Esophagus mucosa (tissue), 1 donor: ENCODE results near the gene SMS. TPM values are rescaled to one million over a fixed set of nuclear protein-coding genes. Genes with fewer than 3 reads are reported as not detected.
A peak's percentile ranks its signal among the peaks of the same experiment; 100 is the strongest.
"Not testable (repeated sequence)": the region's sequence is repeated elsewhere in the genome, so short reads cannot be mapped to it uniquely, and the experiment has no call there.

Experiments used
- ATAC-seq: fragments of 200-7000 bp; cut with Tn5 transposase; one replicate; pipeline ENCODE4 v1.9.1; 2020
- total RNA-seq: library from RNA; stranded (reverse); gene quantifications from one replicate; pipeline ENCODE4 v1.2.4, GENCODE V29; 2023
- donor health status: DM: yes; HTN: yes; CAD: no.

The SMS gene
- total RNA-seq, 1 donor from 2014 or later, result 29.7 TPM

DNA sequence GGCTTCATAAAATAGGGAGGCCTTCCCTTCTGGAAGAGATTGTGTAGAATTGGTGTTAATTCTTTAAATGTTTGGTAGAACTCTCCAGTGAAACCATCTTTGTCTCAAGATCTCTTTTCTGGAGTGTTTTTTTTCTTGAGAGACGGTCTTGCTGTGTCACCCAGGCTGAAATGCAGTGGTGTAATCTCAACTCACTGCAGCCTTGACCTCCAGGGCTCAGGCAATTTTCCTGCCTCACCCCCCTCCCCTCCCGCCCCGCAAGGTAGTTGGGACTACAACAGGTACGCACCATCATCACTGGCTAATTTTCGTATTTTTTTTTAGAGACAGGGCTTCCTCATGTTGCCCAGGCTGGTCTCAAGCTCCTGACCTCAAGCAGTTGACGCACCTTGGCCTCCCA, 12.1 kb downstream of the SMS start:
- ATAC-seq, result no peak

DNA sequence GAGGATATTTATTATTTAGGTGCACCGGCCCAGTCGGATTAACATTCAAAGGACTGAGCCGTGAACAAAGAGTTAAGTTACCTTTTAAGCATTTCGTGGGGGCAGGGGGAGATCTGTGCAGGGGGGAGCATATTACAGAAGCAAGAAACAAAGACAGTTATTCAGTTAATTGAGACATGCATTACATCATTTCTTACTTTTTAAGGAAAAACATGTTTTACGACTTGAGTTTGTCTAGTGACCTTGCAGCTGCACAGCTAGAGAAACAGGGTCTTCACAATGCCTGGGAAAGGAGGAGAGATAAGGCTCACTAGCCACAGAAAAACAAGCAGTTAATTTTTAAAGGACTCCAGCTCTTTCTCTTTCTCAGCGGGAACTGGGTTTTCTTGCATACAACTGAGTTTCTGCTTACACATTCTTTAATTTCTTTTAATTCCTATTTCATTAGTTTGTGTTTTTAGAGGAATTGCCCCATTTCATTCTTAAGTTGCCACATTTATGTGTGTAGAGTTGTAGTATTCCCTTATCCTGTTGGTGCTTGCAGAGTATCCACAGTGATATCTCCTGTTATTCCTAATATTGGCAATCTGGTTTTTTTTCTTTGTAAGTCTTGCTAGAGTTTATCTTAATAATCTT, 12.8 kb downstream of the SMS start:
- ATAC-seq, result not testable (repeated sequence)

DNA sequence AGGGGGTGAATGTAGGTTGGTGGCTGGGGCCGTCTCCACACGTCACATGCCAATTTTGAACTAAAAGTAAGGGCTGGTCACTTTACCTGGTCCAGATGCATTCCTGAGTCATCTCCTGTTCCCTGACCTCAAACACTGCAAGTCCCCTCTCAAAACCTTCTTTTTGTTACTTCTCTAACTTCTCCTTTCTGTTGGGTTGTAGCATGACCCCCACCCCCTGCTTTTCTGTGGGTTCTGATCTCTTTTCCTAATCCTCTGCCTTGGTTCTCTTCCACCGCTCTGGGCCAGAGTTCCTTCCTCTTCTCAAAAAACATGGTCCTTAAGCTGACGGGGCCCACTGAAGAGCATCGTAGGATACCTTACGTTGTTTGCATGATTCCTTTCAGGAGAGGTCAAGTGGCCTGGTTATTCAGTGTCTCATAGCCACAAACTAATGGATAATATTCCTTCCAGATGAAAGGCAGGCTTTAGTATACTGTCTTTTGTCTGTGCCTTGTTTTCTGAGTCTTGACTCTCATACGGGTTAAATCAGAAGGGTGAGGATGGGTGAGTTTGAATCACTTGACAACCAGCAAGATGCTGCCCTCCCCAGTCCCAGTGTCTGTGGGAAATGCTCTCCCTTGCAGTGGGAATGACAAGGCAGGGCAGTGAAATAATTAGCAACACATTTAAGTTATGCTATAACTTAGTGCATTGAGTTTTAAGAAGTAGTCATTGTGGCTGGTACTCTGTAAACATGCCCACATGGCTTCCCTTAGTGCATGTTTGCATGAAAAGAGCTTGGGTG, 15.1 kb downstream of the SMS start:
- ATAC-seq, result no peak

DNA sequence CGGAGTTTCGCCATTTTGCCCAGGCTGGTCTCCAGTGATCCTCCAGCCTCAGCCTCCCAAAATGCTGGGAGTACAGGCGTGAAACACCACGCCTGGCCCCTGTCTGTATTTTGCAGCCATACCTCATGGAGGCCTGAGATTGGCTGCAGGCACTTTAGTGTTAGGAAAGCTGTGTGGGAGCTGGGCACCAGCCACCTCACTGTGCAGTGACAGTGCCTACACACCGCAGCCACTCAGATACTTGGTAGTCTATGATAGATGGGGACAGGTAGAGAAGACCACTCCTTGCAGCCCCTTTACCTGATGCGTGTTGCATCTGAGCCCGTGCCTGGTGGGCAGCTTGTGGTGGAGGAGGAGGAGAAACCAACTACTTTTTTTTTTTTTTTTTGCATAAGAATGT, 16.3 kb downstream of the SMS start:
- no peak for ATAC-seq

DNA sequence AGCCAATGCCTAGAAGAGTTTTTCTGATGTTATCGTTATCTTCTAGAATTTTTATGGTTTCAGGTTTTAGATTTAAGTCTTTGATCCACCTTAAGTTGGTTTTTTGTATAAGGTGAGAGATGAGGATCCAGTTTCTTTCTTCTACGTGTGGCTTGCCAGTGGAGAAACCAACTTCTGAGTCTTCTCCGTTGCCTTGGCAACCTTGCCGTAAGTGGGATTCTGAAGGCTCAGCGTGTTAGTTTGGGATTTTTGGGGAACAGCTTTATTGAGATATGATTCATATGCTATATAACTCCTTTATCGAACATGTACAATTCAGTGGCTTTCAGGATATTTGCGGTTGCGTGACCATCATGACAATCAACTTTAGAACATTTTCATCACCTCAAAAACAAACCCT, 17.7 kb downstream of the SMS start:
- ATAC-seq, result no peak

DNA sequence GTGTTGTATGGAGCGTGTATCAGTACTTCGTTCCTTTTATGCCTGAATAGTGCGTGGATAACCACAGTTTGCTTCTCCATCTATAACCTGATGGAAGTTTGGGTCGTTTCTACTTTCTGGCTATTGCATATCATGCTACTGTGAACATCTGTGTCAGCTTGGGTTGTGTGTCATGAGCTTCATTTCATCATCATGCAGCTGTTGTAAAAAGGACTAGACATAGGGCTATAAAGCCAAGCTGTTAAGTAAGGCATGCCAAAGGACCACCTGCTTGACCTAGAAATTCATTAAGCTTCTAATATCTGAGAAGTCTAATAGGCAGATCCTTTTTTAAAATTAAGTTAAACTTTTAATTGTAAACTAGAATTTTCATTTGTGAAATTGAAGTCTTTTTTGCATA, 18.4 kb downstream of the SMS start:
- no peak for ATAC-seq

DNA sequence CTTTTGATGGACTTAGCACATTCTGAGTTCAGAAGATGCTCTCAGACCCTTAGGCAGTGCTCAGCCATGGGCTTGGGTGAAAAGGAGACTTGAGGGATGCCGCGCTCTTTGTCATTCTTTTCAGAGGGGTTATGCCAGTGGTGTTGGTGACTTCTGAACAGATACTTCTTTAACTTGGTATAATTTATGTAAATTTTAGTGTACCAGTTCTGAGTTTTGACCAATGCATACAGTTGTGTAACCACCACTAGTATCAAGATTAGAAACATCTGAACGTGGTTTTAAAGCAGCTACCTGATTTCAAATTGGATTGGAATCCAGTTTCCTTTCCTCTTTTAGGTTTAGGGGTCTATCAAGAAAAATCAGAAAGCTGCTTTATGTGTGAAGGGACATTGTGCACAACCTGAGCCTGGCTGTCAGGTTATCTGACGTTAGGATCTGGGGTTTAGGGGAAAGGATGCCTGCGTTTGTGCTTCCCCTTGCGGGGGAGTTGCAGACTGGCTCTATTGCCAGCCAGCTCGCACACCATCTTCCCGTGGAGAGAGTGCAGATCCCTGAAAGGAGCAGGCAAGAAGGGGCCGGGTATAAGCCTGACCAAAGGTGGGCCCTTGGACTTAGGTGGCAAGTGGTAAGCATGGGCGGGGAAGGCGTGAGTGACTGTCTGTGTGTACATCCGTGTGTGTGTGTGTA, 19.0 kb downstream of the SMS start:
- ATAC-seq, result no peak

DNA sequence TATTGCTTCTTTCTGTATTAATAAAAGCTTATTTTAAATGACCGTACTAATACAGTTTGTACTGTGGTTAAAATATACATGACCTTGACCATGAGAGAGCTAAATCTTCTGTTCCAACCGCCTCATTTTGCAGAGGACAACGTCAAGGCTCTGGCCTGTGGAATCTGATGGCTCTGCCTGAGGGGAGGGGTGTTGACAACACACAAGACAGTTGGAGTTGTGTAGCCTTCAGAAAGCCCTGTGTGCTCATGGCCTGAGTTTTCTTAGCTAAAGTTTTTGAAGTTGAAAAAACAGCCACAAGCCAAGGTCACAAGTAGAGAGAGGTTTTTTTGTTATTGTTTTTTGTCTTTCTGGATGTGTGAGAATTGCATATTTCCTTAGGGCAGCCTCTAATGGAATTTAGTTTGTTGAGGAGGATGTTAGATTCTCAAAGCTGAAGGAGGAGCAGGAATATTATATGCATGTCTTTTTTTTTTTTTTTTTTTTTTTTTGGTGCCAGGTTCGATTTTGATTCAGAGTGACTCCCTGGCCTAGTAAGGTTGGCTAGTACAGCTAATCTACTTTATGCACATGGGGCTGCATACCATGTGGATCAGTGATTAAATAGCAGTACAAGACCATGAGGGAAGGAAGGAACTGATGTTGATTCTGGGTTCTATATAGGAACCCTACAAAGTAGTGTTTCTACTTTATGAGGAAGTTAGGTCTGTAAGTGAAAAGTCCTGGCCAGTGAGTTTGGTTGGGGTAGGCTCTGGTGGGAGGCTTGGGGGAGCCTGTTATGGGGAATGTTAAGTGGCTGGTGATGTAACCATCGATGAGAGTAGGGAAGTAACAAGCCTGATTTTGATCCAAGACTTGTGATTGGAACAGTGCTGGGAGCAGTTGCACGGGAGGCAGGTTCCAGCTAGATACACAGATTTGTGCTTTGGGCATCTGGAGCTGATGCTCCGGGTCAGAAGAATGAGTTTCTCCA, 20.3 kb downstream of the SMS start:
- ATAC-seq, result no peak

DNA sequence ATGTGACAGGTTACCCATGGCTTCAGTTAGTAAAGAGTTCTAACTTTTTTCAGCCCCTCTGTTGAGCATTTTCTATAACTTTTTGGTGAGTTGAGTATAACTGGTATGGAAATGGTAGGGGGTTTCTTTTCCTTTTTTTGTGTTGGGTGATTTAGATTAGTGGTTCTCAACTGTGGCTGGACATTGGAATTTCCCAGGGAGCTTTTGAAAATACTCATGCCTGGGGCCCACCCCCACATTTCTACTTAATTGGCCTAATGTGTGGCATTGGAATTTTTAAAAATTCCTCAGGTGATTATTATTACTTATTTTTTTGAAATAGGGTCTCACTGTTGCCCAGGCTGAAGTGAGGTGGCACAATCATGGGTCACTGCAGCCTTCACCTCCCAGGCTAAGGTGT, 21.9 kb downstream of the SMS start:
- ATAC-seq, result no peak

DNA sequence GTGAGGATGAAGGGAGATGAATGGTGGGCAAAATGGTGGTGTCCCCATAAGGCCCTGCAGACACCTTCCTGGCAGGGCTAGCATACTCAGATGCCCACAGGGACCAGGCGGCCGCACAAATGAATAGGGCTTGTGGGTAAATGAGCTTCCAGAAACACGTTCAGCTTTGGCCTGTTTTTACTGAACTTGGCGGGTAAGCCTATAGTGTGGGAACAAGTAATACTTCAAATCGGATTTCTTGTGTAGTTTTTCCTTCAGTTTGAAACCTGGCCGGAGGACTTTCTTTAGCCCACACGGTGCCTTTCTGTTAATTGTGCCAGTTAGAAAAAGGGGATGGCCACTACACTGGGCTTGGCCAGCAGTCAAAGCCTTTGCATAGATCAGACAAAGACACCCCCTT, 22.8 kb downstream of the SMS start:
- no peak for ATAC-seq

DNA sequence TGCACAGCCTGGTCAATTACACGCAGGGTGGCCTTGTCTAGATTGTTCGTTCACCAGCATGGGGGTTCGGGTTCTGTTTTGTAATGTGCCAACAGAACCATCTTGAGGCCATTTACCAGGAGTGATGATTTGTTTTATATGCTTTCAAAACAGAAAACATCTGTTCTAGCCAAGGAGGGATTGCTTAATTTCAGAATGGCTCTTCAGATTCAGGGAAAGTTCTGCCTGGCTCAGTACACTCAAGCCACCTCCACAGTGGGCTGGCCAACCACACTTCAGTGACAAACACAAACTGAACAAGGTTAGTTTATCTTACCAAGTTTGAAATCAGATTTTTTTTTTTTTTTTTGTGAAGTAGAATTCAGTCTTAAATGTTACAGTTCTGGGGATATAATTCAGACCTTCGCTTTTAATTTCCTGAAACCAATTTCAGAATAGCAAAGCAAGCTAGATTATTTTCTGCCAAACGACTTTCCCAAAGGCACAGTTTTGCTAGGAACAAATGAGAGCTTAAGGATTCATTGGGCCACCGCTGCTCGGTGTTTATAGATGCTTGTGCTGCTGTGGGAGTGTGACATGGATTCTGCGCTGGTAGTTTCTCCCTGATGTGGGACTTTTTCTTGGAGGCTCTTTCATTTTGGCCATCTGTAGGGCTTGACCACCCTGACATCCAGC, 23.4 kb downstream of the SMS start:
- ATAC-seq, result no peak

DNA sequence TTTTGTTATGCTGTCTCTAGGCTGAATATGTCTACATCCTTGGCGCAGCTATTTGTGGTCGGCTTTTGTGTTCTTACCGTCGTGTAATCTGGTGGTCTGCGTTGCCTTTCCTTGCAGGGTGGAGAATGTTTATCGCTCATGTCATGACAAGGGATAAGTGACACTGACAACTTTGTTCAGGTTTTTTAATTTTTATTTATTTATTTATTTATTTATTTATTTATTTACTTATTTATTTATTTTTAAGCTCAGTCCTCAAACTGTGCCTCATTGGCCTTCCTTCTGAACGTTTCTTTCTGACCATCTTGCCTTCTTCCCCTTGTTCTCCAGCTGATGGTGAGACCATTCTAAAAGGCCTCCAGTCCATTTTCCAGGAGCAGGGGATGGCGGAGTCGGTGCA, 26.4 kb downstream of the SMS start:
- no peak for ATAC-seq

DNA sequence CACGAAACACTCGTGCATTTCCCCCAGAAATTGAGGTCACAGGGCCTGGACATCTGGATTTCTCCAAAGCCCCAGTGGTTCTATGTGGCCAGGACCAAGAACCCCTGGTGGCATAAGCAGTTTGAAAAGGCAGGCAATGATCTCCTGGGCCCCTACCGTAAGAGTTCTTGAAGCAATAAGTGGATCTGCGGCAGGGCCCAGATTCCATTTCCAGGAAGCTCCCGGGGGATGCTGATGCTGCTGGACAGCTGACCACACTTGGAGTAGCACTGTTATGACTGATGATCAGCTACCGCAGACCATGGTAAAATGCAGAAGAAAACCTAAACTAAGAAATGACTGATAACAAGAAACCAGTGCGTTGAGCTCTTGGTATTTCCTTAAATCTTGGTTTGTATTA, 27.8 kb downstream of the SMS start:
- no peak for ATAC-seq

DNA sequence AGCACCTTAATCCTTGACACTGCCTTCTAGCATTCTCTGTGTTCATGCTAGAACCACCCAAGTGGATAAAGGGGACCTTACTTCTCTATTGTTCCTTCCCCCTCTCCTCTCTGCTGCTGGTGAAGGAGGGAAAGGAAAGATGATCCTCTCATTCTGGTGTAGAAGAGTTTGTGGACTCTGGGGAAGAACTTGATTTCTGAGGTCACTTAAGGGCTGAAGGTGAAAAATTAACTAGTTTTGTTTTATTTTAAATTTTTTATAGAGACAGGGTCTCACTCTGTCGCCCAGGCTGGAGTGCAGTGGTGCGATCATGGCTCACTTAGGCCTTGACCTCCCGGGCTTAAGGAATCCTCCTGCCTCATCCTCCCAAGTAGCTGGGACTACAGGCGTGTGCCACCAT, 29.8 kb downstream of the SMS start:
- no peak for ATAC-seq

DNA sequence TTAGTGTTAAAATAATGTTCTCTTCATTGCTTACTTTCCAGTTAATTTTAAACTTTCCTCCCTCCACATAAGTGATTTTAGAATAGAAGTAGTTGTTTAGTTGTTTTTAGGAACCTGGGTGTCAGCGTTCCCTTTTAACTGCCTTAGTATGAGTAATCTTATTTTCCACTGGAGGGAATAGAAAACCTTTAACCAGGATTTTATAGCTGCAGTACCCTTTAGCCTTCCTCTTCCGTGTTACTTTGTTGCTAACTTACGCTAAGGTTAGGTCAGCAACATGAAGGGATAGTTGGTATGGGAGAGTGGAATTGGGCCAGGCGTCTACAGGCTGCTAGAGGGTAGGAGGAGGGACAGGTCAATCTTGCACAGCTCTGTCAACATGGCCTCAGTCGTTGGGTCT, 31.5 kb downstream of the SMS start:
- ATAC-seq, result no peak

DNA sequence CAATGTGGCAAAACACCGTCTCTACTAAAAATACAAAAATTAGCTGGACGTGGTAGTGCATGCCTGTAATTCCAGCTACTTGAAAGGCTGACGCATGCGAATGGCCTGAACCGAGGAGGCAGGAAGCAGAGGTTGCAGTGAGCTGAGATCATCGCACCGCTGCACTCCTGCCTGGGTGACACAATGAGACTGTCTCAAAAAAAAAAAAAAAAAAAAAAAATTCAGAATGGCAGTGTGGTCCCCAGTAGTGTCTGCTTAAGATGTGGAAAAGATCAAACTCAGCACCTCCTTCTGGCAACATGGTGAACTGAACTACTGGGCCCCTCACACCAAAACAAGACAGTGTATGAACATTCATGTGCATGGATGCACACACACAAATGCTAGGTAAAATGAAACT, 32.2 kb downstream of the SMS start:
- ATAC-seq, result no peak

DNA sequence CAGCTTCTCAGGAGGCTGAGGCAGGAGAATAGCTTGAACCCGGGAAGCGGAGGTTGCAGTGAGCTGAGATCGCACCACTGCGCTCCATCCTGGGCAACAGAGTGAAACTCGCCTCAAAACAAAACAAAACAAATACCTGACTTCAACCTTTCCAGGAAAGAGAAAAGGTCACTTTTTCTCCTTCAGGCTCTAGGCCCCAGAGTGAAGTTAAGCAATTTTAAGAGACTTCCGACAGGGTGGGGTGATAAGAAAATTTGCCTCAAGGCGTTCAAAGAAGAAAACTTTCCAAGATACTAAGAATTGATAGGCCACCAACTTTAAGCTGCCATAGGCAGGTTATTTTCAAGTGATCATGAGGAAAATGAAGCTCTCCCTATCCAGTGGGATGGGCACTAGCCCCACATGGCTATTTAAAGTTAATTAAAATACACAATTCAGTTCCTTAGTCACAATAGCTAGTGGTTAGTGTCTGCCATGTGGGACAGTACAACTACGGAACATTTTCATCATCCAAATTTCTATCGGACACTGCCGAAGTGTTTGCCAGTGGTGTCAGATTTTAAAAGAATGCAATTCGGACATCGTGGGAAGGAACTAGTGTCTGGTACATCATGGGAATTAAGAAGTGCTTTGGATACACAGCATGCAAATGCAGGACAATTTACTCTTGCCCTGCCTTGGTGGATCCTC, 33.0 kb downstream of the SMS start:
- no peak for ATAC-seq

DNA sequence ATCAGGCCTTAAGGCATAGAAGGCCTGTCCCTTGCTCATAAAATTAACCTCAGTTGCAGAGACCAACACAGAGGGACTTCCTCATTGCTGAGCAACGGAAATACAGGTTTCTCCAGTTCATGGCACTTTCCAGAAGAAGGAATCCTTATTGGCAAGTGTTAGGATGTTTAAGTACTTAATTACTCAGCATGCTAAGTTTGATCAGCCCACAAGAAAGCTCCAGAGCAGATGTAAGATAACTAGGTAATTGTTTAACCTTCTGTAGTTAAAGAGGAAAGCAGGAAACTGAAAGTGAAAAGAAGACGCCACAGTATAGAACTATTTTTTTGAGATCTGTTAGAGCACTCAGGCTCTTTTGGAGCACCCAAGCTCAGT, 33.5 kb downstream of the SMS start:
- ATAC-seq, result peak; percentile 87

DNA sequence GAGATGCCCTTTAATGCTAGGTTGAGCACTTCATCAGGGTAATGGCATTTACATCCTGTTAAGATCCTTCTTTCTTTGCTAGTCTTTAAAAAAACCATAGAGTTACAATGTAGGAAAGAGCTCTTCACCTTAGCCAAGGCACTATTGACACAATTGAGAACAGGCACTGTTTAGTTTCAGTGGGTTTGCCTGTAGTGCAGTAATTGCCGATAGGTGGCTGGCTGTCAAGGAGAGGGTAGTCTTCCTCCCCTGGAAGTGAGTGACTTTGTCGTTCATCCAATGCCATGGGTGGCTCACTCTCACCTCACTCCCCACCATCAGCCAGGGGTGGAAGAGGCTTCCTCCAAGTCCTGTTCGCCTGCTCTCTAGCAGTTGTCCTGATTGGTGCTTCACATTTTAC, 34.7 kb downstream of the SMS start:
- no peak for ATAC-seq

DNA sequence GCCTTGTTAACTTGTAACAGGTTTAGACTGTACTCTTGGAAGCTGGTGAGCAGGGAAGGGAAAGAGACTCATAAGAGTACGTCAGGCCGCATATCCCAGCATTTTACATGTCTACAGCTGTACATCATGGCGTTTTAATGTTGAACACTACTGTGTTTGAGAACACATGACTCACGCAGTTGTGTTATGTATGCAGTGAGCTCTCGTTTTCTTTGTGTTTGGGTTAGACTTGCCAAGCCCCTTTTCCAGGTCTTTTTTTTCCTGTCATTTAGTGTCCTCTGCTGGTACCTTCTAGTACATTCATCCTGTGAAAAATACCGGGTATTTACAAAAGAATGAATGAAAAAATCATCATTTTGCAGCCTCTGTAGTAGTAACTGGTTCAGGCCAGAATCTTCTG, 35.3 kb downstream of the SMS start:
- peak; percentile 79 for ATAC-seq

DNA sequence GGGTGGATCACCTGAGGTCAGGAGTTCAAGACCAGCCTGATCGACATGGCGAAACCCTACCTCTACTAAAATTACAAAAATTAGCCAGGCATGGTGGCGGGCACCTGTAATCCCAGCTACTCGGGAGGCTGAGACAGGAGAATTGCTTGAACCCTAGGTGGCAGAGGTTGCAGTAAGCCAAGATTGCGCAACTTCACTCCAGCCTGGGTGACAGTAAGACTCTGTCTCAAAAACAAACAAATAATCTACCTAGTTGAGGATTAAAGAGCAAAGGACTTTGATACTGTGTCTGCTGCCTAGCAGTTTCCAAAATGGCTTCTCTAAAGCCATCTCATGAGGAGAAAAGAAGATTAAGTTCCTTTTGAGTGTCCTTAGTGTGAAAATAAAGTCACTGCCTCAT, 37.8 kb downstream of the SMS start:
- no peak for ATAC-seq

DNA sequence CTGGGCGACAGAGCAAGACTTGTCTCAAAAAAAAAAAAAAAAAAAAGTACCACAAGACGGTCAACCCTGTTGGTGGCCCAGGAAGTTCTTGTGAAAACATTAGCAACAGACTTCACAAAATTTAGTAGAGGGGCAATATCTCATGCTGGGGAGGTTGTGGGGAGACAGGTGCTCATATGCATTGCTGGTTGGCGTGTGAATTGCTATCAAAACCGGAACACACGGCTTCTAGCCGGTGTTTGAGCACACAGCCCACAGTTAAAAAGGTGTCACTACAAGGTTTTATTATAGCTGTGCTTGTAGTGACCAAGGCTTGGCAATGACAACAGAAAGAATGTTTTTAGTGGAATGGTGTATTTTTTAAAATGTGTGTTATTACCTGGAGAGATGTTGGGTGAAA, 41.8 kb downstream of the SMS start:
- ATAC-seq, result no peak
